GM10266 (cell line): ENCODE data around the gene TSPO.

Experiments used
- DNase-seq: peaks from one replicate; pipeline ENCODE4 v3.0.0; 2012; ENCODE audit errors: extremely low spot score
- CTCF ChIP-seq: IDR thresholded peaks from 2 replicates; pipeline ENCODE4 v1.5.1; 2012; ENCODE audit warnings: mild to moderate bottlenecking, low read depth; ENCODE audit not compliant: control insufficient read depth, insufficient read depth; ENCODE audit errors: missing control alignments

Gene TSPO

GRCh38 chr22:43209523-43209890, 58.1 kb downstream of the TSPO start:
- DNase-seq: no peak
- TF ChIP-seq CTCF: no peak

- TF ChIP-seq CTCF: no peak
- no peak for DNase-seq
These were observed 58.6 kb downstream of the TSPO start for GRCh38 chr22:43209971-43210370.

GRCh38 chr22:43210631-43211515, 59.5 kb downstream of the TSPO start:
- TF ChIP-seq CTCF: no peak
- DNase-seq: no peak

GRCh38 chr22:43211941-43212433, 60.6 kb downstream of the TSPO start:
- no peak for DNase-seq
- no peak for TF ChIP-seq CTCF

GRCh38 chr22:43212434-43212952, 61.1 kb downstream of the TSPO start:
- no peak for DNase-seq
- no peak for TF ChIP-seq CTCF
